ENCODE measurements around the gene SORT1.
"Not testable (repeated sequence)": the region's sequence is repeated elsewhere in the genome, so short reads cannot be mapped to it uniquely, and the experiment has no call there.

The SORT1 gene

DNA sequence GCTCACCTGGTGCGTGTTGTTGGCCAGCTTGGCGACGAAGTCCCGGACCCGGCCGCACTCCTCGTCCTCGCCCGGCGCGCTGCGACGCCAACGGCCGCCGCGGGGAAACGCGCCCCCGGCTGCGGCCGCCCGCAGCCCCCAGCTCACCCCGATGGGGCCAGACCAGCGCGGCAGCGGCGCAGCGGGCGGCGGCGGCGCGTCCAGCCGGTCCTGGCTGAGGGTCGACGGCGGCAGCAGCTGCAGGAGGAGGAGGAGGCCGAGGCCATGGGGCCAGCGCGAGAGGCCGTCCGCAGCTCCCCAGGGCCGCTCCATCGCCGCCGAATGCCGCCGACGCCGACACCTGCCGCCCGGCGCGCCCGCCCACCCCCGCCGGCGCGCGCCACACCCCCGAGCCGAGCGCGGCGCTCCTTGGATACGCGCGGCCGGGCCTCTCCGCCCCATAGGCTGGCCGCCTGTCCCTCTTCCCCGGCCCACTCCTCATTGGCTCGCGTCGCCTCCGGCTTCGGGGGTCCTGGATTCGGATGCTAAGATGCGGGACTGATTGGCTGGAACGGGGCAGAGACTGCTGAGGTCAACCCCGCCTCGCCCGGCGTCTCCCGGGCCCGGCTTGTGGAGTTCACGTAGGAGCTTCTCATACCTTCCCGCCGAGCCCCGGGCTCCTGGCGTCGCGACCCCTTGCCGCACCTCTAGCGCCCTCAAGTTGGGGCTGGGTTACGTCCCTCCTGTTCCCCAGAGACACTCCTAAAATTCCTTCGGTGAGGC, at the start of gene SORT1:
Gene SORT1 (minus strand): TSS at position 338 of the 762 bp plus-strand sequence. CDS start 26 bp downstream, at position 312.
- no peak for TF ChIP-seq ZNF274 (IDR thresholded peaks at IDR 0.05; ENCODE audit: low read depth, low read length)
- H3K4me3 ChIP-seq (ENCODE audit: low read length) = peak within 1 kb of the TSS; percentile 71

DNA sequence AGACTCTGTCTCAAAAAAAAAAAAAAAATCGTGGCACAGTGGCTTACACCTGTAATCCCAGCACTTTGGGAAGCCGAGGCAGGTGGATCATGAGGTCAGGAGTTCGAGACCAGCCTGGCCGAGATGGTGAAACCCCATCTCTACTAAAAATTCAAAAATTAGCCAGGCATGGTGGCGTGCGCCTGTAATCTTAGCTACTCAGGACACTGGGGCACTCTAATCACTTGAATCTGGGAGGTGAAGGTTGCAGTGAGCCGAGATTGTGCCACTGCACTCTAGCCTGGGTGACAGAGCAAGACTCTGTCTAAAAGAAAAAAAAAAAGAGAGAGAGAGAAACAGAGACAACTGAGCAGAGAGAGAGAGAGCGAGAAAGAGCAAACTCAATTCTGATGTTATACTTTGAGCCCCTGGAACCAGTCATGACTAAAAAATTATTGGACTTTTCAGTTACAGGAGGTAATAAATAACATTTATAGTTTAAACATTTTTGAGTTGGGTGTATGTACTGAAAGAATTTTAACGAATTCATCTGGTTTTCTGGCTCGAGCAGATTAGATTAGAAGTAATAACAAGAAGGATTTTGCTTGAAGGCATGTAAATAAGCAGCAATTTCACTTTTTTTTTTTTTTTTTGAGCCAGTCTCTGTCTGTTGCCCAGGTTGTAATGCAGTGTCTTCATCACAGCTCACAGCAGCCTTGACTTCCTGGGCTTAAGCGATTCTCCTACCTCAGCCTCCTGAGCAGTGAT, 48.4 kb upstream of the SORT1 start:
- not testable (repeated sequence) for H3K4me3 ChIP-seq (ENCODE audit: low read length)

DNA sequence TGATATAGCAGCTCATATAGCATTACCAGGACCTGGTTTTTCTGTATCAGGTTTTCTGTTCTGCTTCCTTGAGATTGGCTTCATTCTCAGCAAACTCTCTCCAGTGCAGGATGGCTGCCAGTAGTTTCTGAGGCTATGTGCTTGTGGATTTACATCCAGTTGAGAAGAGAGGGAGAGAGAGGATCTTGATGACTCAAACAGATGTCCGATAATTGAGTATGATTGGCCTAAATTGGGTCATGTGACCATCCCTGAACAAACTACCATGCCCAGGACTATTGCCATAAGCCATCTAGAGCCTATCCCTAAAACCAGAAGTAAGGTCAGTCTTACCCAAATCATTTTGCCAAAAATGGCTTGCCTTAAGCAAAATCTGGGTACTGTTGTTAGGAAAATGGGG, 46.6 kb upstream of the SORT1 start:
- TF ChIP-seq ZNF274 (IDR thresholded peaks at IDR 0.05; ENCODE audit: low read depth, low read length) = no peak
- H3K4me3 ChIP-seq (ENCODE audit: low read length) = no peak overlapping the region

DNA sequence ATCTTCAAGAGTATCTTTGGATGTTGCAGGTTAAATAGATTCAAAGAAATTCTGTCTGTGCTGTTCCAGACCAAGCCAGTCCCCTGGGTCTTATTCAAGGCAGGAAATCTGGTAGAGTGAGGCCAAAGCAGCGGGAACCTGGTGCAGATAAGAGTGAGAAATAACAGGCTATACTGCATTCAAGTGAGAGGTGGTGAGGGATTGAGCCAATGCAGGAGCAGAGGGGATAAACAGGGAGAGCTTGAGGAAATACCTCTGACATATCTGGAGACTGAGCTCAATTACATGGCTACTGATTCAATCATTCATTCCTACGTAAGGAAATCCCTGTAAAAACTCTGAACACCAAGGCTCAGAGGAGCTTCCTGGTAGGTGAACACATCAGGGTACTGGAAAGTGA, 45.8 kb upstream of the SORT1 start:
- no peak overlapping the region for H3K4me3 ChIP-seq (ENCODE audit: low read length)
- TF ChIP-seq ZNF274 (IDR thresholded peaks at IDR 0.05; ENCODE audit: low read depth, low read length) = no peak

DNA sequence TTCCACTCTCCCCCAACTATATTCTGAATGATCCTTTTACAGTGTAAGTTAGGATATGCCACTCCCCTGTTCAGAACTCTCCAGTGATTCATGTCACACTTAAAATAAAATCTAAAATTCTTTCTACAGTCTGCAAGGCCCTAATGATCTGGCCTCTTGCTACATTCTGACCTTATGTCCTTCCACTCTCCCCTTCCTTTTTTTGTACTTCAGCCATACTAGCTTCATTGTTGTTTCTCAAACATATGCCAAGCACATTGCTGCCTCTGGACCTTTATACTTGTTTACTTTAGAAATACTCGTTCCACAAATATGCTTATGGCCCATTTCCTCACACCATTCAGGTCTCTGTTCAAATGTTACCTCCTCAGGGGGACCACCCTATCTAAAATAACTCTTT, 43.4 kb upstream of the SORT1 start:
- no peak for TF ChIP-seq ZNF274 (IDR thresholded peaks at IDR 0.05; ENCODE audit: low read depth, low read length)
- no peak overlapping the region for H3K4me3 ChIP-seq (ENCODE audit: low read length)

DNA sequence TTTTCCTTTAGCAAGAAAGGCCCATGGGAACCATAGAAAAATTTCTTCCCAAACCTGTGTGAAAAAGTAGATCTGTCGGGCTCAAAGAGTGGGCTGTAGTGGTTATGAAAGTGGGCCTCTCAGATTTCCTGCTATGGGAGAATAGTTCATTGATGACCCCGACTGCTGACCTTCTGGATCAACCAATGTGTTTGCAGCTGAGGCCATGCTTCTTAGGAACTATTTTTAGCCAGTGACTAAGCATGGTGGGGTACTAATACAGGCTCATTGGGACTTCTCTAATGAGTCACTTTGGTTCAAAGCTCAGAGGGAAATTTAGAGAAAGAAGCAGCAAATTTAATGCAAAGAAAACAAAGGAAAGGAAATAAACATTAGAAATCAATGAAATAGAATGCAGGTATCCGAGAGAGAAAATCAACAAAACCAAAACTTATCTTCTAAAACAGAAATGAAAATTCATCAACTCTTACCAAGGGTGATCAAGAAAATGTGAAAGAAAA, 41.1 kb upstream of the SORT1 start:
- TF ChIP-seq ZNF274 (IDR thresholded peaks at IDR 0.05; ENCODE audit: low read depth, low read length) = no peak

DNA sequence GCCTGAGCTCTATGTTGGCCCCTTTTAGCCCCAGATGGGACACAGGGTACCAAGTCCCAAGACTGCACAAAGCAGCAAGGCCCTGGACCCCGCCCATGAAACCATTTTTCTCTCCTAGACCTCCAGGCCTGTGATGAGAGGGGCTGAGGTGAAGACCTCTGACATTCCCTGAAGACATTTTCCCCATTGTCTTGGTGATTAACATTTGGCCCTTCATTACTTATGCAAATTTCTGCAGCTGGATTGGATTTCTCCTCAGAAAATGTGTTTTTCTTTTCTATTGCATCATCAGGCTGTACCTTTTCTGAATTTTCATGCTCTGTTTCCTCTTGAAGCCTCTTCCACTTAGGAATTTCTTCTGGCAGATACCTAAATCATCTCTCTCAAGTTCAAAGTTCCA, 36.8 kb upstream of the SORT1 start:
- no peak for TF ChIP-seq ZNF274 (IDR thresholded peaks at IDR 0.05; ENCODE audit: low read depth, low read length)
- H3K4me3 ChIP-seq (ENCODE audit: low read length) = no peak overlapping the region

More for the DNA sequence above, 41.1 kb upstream of the SORT1 start:
- no peak overlapping the region for H3K4me3 ChIP-seq (ENCODE audit: low read length)

DNA sequence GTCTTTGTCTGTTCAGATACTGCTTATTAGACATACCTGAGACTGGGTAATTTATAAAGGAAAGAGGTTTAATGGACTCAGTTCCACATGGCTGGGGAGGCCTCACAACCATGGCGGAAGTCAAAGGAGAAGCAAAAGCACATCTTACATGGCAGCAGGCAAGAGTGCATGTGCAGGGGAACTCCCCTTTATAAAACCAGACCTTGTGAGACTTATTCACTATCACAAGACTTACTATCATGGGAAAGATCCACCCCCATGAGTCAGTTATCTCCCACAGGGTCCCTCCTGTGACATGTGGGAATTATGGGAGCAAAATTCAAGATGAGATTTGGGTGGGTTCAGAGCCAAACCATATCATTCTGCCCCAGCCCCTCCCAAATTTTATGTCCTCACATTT, 35.6 kb upstream of the SORT1 start:
- no peak overlapping the region for H3K4me3 ChIP-seq (ENCODE audit: low read length)
- no peak for TF ChIP-seq ZNF274 (IDR thresholded peaks at IDR 0.05; ENCODE audit: low read depth, low read length)

DNA sequence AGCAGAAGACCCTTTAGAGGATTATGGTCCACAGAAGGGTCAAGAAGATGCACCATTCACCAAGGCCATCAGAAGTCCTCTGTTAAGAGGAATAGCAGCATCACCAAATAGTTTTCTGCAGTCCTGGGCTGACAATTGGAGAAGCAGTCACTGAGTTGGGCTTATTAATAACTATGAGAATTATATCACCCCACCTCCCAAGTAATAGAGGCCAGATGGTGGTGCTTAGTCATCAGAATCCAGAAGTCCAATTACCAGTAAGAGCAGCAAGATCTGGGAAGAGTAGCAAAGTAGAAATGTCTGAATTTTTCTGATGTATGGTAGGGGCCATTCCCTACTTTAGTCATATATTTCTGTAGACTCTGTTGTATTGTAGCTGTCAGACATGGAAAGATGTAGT, 34.6 kb upstream of the SORT1 start:
- no peak overlapping the region for H3K4me3 ChIP-seq (ENCODE audit: low read length)
- no peak for TF ChIP-seq ZNF274 (IDR thresholded peaks at IDR 0.05; ENCODE audit: low read depth, low read length)

DNA sequence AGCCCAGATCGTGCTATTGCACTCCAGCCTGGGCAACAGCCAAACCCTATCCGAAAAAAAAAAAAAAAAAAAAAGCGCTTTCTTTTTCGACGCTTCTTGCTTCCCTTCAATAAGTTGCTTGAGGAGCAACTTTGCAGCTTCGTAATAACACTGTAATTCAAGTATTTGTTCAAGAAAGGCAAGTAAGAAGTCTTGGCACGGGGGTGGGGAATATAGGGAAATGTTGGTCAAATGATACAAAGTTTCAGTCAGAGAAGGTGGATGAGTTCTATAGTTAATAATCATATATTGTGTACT, 29.4 kb upstream of the SORT1 start:
- TF ChIP-seq ZNF274 (IDR thresholded peaks at IDR 0.05; ENCODE audit: low read depth, low read length) = no peak

DNA sequence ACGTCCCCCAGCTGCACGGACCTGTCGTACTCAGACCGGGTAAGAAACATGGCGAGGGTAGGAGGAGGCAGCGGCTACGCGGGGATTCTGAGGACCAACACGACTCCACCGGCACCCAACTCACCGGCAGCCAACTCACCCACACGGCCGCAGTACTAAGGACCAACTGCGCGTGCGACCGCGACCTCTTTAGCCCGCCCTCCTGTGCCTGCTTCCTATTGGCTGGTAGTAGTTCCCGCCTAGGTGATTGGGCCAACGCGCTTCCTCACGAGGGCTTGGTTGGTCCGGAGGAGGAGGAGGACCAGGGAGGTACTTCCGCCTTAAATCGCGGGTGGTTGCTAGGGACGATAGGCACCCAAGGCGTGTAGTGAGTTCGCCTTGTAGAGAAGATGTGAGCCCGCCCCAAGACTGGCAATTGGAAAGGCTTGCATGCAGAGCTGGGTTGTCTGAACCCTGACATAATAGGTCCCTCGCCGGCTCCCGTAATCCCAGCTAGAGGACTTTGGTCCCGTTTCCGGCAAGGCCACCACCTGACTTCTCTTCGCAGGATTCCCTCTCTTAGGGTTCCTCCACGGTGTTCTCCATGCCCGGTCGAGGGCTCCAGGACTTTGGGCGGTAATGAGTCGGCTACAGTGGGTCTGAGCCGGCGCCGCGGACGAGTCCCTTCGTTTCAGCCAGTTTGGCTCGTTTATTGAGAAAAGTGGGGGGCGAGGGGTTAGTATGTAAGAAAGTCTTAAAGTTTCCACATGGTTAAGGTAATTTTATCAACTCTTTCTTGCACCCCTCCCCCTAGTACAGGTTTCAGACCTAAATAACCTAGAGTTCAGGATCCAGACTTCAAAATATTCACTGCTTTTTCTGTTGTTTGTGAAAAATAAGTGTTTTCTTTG, 28.8 kb upstream of the SORT1 start, which contains the start of gene PSMA5:
Gene PSMA5 (minus strand): TSS at position 168 of the 890 bp plus-strand sequence. CDS start 118 bp downstream, at position 50.
- no peak for TF ChIP-seq ZNF274 (IDR thresholded peaks at IDR 0.05; ENCODE audit: low read depth, low read length)
- peak within 1 kb of the TSS; percentile 93 for H3K4me3 ChIP-seq (ENCODE audit: low read length)

More for the DNA sequence above, 29.4 kb upstream of the SORT1 start:
- peak overlapping the region; percentile 87 for H3K4me3 ChIP-seq (ENCODE audit: low read length)

DNA sequence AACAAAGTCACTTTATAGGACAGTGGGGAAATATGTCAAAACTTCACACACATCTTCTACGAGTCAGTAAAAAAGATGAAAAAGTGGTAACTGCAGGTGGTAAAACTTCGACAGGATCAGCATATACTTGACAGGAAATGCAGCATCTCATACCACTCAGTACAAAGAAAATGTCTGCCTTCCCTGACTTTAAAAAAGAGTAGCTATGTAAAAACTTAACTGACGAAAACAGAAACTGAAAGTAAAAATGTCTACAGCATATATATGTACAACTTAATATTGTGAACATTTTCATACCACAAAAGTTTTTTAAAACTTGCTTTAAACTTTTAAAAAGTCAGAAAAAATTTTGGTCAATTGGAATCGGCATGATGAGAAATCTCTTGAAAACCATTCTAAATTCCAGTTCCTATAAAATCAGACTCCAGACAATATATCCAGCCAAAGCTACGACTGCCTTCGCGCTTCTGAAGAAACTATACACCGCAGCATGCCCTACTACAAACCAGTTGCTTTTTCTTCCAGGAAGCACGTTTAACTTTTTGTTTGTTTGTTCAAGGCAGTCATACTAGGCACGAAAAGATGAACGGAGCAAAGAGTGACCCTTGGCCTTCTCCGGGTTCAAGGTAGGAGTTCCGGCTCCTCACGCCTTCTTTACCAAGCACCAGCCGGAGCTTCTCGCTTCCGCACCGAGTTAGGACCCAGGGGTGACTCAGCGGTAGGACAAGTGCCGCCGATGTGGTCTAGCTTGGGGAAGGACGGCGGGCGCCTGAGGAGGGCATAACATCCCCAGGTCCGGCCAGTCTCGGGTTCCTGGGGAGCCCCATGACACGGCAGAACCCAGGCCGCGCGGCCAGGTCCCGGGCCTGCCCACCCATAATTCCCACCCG, 27.9 kb upstream of the SORT1 start:
- TF ChIP-seq ZNF274 (IDR thresholded peaks at IDR 0.05; ENCODE audit: low read depth, low read length) = no peak
- H3K4me3 ChIP-seq (ENCODE audit: low read length) = peak overlapping the region; percentile 93

DNA sequence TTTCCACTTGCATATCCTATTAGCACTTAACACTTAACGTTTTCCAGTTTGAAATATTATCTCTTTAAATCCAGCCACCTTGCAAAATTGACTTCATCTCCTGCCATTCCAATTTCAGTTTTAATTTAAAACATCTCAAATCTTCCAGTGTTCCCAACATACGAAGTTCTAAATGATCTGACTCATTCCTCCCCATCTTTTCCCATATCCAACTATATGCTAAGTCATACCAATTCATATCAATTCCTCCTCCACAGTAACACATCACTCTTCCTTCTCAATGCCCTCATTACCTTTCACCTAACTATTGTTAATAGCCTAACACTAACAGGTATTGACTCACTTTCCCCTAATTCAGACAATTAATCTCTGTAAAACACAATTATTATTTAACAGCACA, 25.8 kb upstream of the SORT1 start:
- H3K4me3 ChIP-seq (ENCODE audit: low read length) = no peak overlapping the region
- no peak for TF ChIP-seq ZNF274 (IDR thresholded peaks at IDR 0.05; ENCODE audit: low read depth, low read length)
